Lung (tissue), 12 donors: ENCODE measurements around the gene PCK1. TPM values are rescaled to one million over a fixed set of nuclear protein-coding genes. Genes with fewer than 3 reads are reported as not detected.

Experiments
- ATAC-seq: fragments of 200-7000 bp; cut with Tn5 transposase; one replicate; pipeline ENCODE4 v1.9.1; 2020; ENCODE audit warnings: moderate number of reproducible peaks; ENCODE audit not compliant: insufficient read depth, low FRiP score
- DNase-seq, 3 donors: peaks; one replicate each; pipeline ENCODE4 v3.0.0-alpha.2; 2013 to 2017
- H3K27ac ChIP-seq, 2 donors: one replicate each; pipeline ENCODE4 v1.5.1; 2013; ENCODE audit warnings: mild to moderate bottlenecking in 2 of 2, moderate library complexity in 2 of 2, control low read depth in 1 of 2, inconsistent platforms in 1 of 2, low read depth in 1 of 2, low read length in 1 of 2
- H3K27me3 ChIP-seq, 3 donors: one replicate each; pipeline ENCODE4 v1.5.1; 2013; ENCODE audit warnings: low read length in 2 of 3; ENCODE audit not compliant: control insufficient read depth in 3 of 3, insufficient read depth in 3 of 3
- H3K36me3 ChIP-seq, 4 donors: one replicate each; pipeline ENCODE4 v1.5.1; 2013; ENCODE audit warnings: low read length in 4 of 4, mild to moderate bottlenecking in 1 of 4, moderate library complexity in 1 of 4; ENCODE audit not compliant: control insufficient read depth in 4 of 4, insufficient read depth in 4 of 4
- H3K4me1 ChIP-seq, 5 donors: one replicate each; pipeline ENCODE4 v1.5.1; 2013; ENCODE audit warnings: low read length in 5 of 5, mild to moderate bottlenecking in 2 of 5, moderate library complexity in 1 of 5; ENCODE audit not compliant: control insufficient read depth in 5 of 5, insufficient read depth in 5 of 5
- H3K4me3 ChIP-seq: one replicate; pipeline ENCODE4 v1.5.1; 2013; ENCODE audit warnings: mild to moderate bottlenecking, control low read depth, moderate library complexity
- H3K9ac ChIP-seq, 2 donors: one replicate each; pipeline ENCODE4 v1.5.1; 2013; ENCODE audit warnings: low read length in 2 of 2, control low read depth in 1 of 2; ENCODE audit not compliant: insufficient read depth in 1 of 2
- H3K9me3 ChIP-seq, 4 donors: one replicate each; pipeline ENCODE4 v1.5.1; 2013; ENCODE audit warnings: low read length in 3 of 4, mild to moderate bottlenecking in 1 of 4, moderate library complexity in 1 of 4; ENCODE audit not compliant: control insufficient read depth in 4 of 4, insufficient read depth in 3 of 4
- CTCF ChIP-seq: IDR thresholded peaks from 2 replicates; pipeline ENCODE4 v1.5.1; 2012; ENCODE audit warnings: mild to moderate bottlenecking; ENCODE audit errors: control extremely low read depth, extremely low read depth
- WGBS, 2 donors: extraction: QIAGEN DNeasy Blood & Tissue Kit; methylation state at CpG; one replicate each; pipeline ENCODE4 v1.1.7; 2013; 5-methylcytosine and 5-hydroxymethylcytosine counted together
- polyA plus RNA-seq, 2 donors: library from polyadenylated mRNA; stranded (reverse); fragments of 200-250 nt; gene quantifications; one replicate each; pipeline ENCODE4 v1.2.1, GENCODE V29; 2013
- total RNA-seq, 2 donors: library from RNA; depleted of rRNA in 1 of 2; stranded (reverse); fragments of >200 nt in 1 of 2; gene quantifications; one replicate each; pipeline ENCODE4 v1.2.1, GENCODE V29; 2014 to 2021
- donor health status: control.
- donor health status: control.
- donor health status: Bipolar disorder and iron deficiency.
- donor health status: healthy.
- donor health status: DM: yes; HTN: yes; CAD: no.

PCK1 gene
- total and polyA plus RNA-seq, 4 donors = 0.05 to 1.7 (median 0.55) TPM

DNA sequence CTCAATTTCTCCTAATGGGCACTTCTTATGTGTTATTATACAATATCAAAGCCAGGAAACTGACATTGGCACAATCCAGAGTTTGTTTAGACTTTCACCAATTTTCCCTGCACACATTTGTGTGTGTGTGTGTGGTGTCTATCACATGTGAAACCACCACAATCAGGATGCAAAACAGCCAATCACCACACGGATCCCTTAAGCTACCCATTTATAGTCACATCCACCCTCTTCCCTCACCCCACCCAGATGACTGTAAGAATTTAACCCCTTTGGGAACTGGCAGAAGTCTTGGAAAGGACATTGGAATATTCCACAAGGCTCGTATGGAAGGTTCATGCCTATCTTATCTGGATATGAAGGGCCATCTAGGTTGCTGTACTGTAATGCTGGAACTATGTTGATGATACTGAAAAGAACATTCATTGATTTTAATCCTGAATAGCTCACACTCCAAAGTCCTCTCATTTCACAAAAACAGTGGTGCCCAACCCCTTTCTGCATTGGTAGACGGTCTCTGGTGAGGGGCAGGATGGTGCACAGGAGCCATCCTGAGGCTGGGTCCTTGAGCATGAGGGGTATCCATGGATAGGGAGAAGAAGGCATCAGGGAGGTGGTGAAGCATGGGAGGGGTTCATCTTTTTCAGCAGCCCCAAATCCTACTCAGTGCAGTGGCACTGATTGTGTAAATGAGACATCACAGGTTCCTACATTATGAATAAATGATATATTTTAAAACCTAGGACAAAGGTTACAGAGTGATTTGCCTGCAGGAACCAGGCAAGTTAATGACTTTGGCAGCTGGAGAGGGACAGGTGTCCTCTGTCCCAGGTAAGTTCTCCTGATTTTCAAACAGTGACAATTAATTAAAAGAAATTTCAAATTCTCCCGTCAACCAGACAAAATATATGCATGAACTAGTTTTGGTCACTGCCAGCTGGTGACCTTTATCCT lies 23.9 kb upstream of the PCK1 start:
- Histone ChIP-seq H3K36me3 (no peaks in the 10 kb centered on the region), H3K27ac (no peak overlapping the region), H3K9ac (no peak overlapping the region), H3K4me3 (no peak overlapping the region), H3K4me1 (no peaks in the 10 kb centered on the region), H3K9me3 (peaks cover 0 to 4% (median 1%) of the 10 kb centered on the region in 4 donors), H3K27me3 (no peaks in the 10 kb centered on the region)
- ATAC-seq (no peak), DNase-seq (no peak)
- 77 to 84% methylated on average over 4 of the region's 4 CpGs for WGBS, 2 donors
- TF ChIP-seq CTCF = no peak

GRCh38 chr20:57537822-57538221 lies 23.1 kb upstream of the PCK1 start:
- H3K9me3 ChIP-seq = peaks cover 0 to 4% (median 1%) of the 10 kb centered on the region in 4 donors
- H3K36me3 ChIP-seq = no peaks in the 10 kb centered on the region
- TF ChIP-seq CTCF = no peak
- DNase-seq = no peak
- H3K27me3 ChIP-seq = no peaks in the 10 kb centered on the region
- H3K4me1 ChIP-seq = no peaks in the 10 kb centered on the region
- ATAC-seq = no peak
- 89 to 91% methylated on average over 2 of the region's 2 CpGs for WGBS, 2 donors
- H3K27ac ChIP-seq = no peak overlapping the region
- H3K9ac ChIP-seq = no peak overlapping the region
- no peak overlapping the region for H3K4me3 ChIP-seq

GRCh38 chr20:57539889-57540288 lies 21.0 kb upstream of the PCK1 start:
- WGBS, 2 donors = 84 to 89% methylated on average over 12 of the region's 12 CpGs

More at GRCh38 chr20:57539889-57540288, 21.0 kb upstream of the PCK1 start:
- H3K27me3 ChIP-seq = no peaks in the 10 kb centered on the region
- no peak for TF ChIP-seq CTCF
- DNase-seq = no peak
- H3K36me3 ChIP-seq = no peaks in the 10 kb centered on the region
- H3K4me3 ChIP-seq = no peak overlapping the region
- H3K4me1 ChIP-seq = no peaks in the 10 kb centered on the region
- no peak for ATAC-seq
- peaks cover 0 to 4% (median 1%) of the 10 kb centered on the region in 4 donors for H3K9me3 ChIP-seq
- H3K9ac ChIP-seq = no peak overlapping the region
- H3K27ac ChIP-seq = no peak overlapping the region
